Activated CD8-positive, alpha-beta memory T cell treated with anti-CD3 and anti-CD28 coated beads, Interleukin-2, amount 50 U/mL, for 24 hours (primary cell): ENCODE measurements around the gene RAB37.

Source experiments
- DNase-seq: peaks from one replicate; pipeline ENCODE4 v3.0.0-alpha.2; 2020; ENCODE audit errors: extremely low read depth

RAB37 gene

GRCh38 chr17:74728033-74728701 lies 8.9 kb upstream of the RAB37 start:
- DNase-seq: no peak

GRCh38 chr17:74728702-74729075 lies 8.4 kb upstream of the RAB37 start:
- no peak for DNase-seq

- no peak for DNase-seq
These were observed 7.7 kb upstream of the RAB37 start for GRCh38 chr17:74729368-74729767.

- DNase-seq: no peak
These were observed 7.2 kb upstream of the RAB37 start for GRCh38 chr17:74729866-74730265.

GRCh38 chr17:74730491-74731346 lies 6.3 kb upstream of the RAB37 start:
- no peak for DNase-seq

- DNase-seq: no peak
These were observed 5.8 kb upstream of the RAB37 start for GRCh38 chr17:74731347-74731605.

GRCh38 chr17:74732042-74732867 lies 4.8 kb upstream of the RAB37 start:
- no peak for DNase-seq

- no peak for DNase-seq
These were observed 3.5 kb upstream of the RAB37 start for GRCh38 chr17:74733365-74734122.

GRCh38 chr17:74734256-74734655 lies 2.8 kb upstream of the RAB37 start:
- no peak for DNase-seq

- DNase-seq: no peak
These were observed 419 bp downstream of the RAB37 start for GRCh38 chr17:74737299-74738050.

GRCh38 chr17:74738051-74738996 lies 1.3 kb downstream of the RAB37 start:
- DNase-seq: no peak

- DNase-seq: no peak
These were observed 2.3 kb downstream of the RAB37 start for GRCh38 chr17:74739227-74739831.

- no peak for DNase-seq
These were observed 3.1 kb downstream of the RAB37 start for GRCh38 chr17:74740173-74740572.

GRCh38 chr17:74740641-74741387 lies 3.8 kb downstream of the RAB37 start:
- DNase-seq: no peak

GRCh38 chr17:74742153-74742515 lies 5.1 kb downstream of the RAB37 start:
- no peak for DNase-seq

- DNase-seq: no peak
These were observed 6.0 kb downstream of the RAB37 start for GRCh38 chr17:74742978-74743545.

GRCh38 chr17:74743755-74744154 lies 6.7 kb downstream of the RAB37 start:
- DNase-seq: no peak

GRCh38 chr17:74744349-74744713 lies 7.3 kb downstream of the RAB37 start:
- DNase-seq: no peak
